Measurements from ENCODE around the gene USP53.
A peak's percentile ranks its signal among the peaks of the same experiment; 100 is the strongest.
"Not testable (repeated sequence)": the region's sequence is repeated elsewhere in the genome, so short reads cannot be mapped to it uniquely, and the experiment has no call there.

The USP53 gene

DNA sequence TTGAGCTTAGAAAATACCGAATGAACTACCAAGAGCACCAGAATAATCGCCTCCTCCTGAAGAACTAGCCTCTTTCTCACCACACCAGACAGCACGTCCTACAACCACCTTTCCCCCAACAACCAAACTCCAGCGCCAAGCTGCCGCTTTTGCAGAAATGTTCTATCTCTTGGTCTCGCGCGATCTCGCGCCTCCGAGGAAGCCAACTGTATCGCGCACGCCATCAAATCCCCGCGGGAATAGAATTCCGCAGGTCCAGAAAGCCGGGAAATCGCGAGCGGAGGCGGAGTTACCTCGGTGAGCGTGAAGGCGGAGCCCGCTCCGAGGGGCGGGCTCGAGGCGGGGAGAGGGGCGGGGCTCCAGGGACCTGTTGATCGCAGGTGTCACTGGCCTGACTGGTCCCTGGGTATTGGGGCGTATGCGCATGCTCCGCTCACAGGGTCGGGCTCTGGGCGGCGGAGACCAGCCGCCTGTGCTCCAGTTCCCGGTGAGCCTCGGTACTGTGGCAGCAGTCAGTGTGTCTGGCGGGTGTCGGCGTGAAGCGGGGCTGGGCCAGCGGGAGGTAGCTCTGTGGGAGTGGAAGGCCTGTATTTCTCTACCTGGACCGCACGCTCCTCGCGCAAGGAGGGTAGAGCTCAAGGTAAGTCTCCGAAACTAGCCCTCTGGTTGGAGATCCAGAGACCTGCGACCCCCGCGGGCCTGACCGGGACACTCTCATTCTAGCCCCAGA, at the start of gene USP53:
USP53 (plus strand) TSS at position 480 of the 730 bp plus-strand sequence. CDS start 27,047 bp downstream, outside the sequence.
- peak; percentile 99 for DNase-seq

DNA sequence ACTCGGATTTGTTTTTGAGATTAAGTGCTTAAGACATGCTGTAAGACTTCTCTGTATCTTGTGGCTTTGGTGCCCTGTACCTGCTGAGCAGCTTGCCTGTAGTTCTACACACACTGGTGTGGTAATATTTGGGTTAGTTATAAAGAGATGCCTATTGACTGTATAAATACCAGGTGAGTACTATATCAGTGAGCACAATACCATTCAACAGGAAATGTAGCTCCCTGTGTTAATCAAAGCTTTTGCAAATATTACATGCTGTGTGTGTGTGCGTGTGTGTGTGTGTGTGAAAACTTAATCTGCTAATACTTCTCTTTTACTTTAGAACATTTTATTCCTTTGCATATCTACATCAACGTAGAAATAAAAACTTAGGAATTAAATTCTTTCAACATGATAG, 46.7 kb upstream of the USP53 start:
- DNase-seq = no peak

DNA sequence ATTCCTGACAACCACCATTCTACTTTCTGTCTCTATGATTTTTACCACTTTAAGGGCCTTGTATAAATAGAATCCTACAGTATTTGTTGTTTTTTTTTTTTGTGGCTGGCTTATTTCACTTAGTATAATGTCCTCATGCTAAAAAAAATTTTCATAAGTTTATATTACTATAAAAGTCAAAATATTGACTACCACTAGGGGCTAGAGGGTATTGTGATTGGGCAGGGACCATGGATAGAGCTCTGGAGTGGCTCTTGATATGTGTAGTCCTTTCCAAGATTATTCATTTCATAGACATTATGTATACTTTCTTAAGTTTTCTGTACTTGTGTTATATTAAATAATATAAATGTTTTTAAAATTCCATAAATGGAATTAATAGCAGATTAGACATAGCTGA, 42.3 kb upstream of the USP53 start:
- DNase-seq = no peak

DNA sequence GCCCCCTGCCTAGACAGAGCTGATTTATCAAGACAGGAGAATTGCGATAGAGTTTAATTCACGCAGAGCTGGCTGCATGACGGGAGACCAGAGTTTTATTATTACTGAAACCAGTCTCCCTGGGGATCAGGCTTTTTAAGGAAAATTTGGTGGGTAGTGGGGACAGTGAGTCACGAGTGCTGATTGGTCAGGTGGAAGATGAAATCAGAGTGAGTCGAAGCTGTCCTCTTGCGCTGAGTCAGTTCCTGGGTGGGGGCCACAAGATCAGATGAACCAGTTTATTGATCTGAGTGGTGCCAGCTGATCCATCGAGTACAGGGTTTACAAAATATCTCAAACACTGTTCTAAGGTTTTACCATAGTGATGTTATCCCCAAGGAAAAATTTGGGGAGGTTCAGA, 40.3 kb upstream of the USP53 start:
- DNase-seq = no peak

DNA sequence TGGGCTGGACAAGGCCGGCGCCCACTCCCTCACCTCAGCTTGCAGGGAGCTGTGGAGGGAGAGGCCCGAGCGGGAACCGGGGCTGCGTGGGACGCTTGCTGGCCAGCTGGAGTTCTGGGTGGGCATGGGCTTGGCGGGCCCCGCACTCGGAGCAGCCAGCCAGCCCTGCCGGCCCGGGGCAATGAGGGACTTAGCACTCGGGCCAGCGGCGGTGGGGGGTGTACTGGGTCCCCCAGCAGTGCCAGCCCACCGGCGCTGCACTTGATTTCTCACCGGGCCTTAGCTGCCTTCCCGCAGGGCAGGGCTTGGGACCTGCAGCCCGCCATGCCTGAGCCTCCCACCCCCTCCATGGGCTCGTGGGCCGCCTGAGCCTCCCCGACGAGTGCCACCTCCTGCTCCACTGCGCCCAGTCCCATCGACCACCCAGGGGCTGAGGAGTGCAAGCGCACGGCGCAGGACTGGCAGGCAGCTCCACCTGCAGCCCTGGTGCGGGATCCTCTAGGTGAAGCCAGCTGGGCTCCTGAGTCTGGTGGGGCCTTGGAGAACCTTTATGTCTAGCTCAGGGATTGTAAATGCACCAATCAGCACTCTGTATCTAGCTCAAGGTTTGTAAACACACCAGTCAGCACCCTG, 38.7 kb upstream of the USP53 start:
- DNase-seq = not testable (repeated sequence)

DNA sequence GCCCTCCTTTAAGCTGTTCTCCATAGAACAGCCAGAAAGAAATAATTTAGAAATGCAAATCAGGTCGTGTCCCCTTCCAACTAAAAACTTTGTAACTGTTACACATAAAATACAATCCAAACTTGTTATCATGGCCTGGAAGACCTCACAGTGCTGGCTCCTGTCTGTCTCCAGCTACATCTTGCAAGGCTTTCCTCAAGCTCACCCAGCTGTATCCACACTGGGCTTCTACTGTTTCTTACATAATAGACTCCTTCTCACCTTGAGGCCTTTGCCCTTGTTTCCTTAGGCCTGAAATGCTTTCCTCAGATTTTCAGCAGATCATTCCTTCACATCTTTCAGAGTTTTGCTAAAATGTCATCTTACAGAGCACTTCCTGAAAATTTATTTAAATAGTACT, 33.5 kb upstream of the USP53 start:
- DNase-seq = no peak

DNA sequence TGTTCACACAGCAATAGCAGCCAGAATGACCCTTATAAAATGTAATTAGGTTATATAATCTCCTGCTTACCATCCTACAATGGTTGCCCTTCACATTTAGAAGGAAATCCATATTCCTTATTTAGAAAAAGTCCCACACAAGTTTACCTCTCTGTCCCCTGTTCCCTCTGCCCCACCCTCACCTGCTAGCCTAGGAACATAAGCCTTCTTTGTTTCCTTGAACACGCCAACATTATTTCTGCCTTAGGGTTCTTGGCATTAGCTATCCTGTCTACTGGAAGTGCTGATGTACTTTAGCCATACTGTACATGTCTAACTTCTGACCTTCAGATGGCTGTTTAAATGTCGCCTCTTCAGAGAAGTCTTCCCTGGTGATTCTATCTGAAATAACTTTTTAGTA, 28.4 kb upstream of the USP53 start:
- DNase-seq = no peak

DNA sequence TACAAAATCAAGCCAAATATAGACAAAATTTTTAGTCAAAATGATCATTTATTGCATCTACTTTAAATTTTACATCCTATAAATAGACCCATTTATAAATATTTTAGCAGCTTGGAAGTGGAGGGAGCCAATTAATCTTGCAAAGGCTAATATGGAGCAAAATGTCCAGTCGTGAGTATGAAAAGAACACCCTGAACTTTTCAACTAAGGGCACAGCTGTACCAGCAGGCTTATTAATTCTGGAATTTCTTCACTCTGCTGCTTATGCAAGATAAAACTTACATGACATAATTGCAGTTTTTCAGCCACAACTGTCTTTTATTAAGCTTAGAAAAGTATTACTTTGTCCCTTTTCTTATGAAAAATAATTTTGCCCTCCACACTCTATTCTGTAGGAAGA, 22.9 kb upstream of the USP53 start:
- DNase-seq = peak; percentile 82

DNA sequence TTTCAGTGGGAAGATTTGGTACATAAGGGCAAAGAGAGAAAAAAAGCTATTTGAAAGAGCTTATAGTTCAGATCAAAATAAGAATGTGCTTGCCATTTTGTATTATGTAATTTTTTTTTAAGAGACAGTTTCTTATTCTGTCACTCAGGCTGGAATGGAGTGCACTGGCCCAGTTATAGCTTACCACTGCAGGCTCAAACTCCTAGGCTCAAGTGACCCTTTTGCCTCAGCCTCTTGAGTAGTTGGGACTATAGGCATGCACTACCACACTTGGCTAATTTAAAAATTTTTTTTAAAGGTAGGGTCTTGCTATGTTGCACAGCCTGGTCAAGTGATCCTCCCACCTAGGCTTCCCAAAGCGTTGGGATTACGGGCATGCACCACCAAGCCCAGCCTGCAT, 22.2 kb upstream of the USP53 start:
- peak; percentile 22 for DNase-seq

DNA sequence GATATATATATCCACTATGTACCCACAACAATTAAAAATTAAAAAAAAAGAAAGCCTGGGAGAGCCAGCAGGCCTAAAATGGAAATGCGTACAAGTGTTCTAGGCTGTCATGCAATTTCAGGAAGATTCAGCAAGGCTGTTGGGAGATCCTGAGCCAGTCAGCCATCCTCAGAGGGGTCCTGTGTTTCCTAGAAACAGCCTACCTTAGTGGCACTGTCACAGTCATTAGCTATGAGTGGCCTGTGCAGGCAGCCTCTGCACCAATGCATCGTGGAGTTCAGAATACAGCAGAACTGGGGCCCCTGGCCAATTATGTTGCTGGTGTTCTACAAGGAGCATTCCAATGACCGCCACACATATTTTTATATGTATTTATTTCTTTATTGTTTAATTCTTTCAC, 21.0 kb upstream of the USP53 start:
- DNase-seq = no peak

DNA sequence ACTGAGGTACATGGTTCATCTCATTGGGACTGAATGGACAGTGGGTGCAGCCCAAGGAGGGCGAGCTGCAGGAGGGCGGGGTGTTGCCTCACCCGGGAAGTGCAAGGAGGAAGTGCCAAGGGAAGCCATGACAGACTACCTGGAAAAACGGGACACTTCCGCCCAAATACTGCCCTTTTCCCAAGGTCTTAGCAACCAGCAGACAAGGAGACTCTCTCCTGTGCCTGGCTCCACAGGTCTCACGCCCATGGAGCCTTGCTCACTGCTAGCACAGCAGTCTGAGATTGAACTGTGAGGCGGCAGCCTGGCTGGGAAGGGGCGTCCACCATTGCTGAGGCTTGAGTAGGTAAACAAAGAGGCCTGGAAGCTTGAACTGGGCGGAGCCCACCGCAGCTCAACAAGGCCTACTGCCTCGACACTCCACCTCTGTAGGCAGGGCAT, 14.7 kb upstream of the USP53 start:
- no peak for DNase-seq

DNA sequence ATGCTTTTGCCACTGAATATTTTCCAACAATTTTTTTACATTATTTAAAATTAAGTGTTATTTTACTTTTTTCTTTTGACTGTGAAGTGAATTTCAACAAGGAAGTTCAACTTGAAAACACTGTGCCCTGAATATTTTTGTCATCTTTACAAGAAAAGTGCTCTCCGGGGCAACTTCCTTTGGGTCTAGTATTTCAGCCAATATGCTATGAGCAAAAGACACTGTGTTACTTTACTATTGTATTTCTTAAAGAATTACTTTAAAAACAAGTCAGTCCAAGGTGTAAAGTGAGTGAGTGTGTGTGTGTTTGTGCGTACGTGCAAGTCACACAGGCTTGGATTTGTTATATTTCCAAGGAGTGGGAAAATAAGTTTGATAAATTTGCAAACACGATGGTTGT, 7.6 kb upstream of the USP53 start:
- no peak for DNase-seq

DNA sequence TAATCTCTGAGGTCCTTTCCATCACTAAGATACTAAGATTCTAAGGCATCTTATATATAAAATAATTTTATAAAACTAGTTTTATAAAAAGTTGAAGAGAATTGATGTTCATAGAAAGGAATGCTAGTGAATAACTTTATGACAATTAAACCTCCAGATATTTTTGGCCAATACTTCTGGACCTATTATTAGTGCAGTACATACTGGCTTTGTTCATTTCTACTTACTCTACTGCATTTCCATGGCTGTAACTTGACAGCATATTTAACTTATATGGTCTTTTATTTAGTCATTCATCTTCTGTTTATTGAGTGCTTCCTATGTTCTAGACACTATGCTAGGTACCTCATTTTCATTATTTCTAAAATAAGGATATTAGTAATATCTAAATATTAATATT, 6.8 kb upstream of the USP53 start:
- no peak for DNase-seq

DNA sequence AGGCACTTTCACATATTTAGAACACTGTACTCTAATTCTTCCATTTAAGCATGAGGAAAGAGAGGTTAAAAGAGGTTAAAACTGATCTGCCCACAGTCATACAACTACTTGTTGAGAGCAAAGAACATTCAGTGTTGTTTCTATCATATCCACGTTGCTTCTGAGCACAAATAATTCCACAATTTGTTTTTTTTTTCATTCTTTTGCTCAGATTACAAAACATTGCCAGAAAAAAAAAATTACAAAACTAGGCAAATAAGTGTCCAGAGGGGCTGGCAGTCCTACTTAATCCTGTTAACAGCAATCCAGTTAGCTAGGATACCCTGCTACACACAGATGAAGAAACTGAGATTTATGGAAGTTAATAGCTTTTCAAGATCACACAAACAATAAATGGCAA, 6.3 kb upstream of the USP53 start:
- no peak for DNase-seq

DNA sequence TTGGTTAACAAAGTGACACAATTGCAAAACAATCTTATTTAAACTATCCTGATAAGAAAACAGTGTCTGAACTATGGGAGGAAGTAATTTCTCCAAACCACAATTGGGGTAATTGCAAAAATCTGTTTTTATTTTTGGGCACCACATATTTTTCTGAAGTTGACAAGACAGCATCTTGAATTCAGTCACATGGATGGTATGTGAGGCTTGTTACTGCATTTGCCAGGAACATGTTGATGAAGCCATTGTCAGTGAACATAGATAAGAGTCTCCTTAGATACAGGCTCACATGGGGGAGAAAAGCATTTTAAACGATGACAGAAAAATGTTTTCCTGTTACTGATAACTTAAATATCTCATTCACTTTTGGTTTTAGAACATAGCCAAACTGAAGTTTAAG, 5.5 kb upstream of the USP53 start:
- no peak for DNase-seq

DNA sequence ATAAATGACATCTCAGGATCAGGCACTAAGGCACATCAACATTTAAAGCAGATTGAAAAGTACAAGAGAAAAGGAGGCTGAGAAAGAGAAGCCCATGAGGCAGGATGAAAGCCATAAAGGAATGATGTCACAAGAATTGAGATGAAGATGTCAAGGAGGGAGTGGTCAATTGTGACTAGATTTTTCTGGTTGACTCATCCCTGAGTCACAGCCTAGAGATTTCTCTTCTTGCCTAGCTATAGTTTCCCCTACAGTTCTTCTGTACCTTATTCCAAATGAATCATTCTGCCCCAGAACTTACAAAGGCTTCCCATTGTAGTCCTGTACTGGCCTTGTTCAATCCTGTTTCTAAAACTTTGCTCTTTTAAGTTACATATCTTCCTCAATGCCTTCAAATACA, 3.4 kb upstream of the USP53 start:
- no peak for DNase-seq

DNA sequence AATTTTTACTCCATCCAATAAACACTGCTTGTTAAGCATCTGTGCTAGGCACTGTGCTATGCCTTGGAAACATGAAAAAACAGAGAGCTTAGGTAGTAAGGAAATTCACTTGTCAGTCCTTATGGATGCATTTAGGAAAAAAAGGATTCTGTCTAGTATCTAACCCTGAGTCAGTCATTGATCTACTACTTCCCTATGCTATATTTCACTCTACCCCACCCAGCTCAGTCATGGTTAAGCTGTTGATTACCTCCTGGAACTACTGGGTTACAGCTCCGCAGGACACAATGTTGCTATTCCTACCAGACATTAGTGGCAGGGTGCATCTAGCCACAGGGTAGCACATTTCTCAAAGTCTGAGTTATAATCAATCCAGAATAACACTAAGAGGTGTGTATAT, 2.9 kb upstream of the USP53 start:
- no peak for DNase-seq

DNA sequence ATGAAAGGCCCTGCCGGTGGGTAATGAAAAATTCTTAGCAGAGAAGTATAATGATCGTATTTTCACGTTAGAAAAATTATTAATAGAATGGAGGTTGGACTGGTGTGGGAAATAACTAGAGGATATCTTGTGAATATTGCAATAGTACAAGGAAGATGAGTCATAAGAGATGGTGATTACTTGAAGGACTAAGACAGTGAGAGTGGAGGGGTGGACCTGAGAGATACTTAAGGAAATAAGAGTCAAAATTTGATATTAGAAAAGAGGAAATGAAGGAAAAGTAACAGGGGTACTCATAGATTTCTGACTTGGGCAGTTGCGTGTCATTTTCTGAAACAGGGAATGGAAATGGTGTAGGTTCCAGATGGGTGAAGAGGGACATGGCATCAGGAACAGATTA, 1.7 kb upstream of the USP53 start:
- no peak for DNase-seq

DNA sequence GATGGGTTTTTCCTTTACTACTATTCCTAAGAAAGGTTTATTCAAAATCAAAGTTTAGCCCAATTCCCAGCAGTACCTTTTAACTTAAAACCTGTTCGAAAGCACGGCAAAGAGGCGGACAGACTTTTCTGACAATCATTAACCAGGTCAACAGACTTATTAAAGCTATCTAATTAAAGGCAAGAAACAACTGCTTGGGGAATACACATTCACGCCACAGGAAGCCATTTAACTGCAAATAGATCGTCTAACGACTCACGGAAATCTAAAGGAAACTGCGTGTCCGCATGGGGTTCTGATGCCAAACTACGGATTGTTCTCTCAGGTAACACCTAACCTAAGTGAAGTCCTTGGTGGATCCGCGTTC, 663 bp upstream of the USP53 start:
- DNase-seq = no peak

DNA sequence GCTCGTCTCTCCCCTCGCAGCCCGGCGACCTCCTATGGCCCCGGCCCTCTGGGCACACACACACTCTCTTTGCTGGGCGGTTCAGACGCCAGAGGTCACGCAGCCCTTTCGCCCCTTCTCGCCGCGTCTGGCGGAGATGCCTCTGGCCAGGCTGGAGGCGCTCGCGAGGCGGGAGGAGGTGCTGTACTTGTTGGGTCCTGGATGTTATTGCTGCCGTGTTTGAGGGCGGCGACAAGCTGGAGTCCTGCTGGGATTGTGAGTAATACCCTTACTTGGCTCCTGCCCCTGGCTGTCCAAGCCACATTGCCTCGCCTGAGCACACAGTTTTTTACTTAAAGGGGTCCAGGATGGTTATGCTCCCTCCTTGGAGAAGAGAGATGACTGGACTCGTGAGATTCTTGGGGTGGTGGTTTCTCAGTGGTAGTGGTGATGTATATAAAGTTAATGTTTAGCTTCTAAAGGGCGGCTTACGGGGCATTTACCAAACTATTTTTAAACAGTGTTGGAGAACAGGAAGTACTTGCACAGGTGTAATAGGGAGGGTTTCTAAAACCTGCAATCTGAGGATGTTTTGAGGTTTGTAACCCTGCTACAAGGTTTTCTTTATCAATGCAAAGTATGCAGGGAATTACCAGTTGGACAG, 572 bp downstream of the USP53 start:
- peak; percentile 89 for DNase-seq

DNA sequence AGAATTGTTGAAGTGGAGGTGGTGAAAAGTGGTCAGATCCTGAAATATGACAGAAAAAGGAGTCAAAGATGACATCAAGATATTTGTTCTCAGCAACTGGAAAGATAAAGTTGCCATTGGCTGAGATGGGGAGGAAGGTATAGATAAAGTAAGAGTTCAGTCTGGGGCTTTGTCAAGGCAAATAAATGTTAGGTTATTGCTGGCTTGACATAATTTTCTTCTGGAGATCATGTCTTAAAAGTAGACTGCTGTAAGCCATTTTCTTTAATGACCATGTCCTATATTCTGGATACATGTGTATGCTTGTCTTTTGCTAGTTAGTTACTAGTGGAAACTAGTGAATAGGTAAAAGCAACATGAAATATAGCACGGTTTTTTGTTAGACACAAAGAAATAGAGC, 5.6 kb downstream of the USP53 start:
- DNase-seq = no peak

DNA sequence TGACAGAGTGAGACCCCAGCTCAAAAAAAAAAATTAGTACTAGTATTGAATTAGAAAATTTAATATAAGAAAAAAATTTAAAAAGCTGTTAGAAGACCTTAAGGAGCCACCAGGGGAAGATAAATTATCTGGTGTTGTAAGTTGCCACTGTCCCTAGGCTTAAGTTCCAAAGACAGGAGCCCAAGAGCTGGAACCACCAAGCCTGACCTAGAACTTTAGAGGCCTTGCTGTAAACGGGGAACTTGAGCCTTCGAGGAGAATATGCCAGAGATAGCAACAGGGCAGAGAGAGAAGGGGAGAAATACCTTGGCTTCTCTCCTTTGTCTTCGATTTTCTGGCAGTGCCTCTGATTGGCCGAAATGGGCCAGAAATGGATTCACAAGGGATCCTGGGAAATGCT, 8.9 kb downstream of the USP53 start:
- no peak for DNase-seq

DNA sequence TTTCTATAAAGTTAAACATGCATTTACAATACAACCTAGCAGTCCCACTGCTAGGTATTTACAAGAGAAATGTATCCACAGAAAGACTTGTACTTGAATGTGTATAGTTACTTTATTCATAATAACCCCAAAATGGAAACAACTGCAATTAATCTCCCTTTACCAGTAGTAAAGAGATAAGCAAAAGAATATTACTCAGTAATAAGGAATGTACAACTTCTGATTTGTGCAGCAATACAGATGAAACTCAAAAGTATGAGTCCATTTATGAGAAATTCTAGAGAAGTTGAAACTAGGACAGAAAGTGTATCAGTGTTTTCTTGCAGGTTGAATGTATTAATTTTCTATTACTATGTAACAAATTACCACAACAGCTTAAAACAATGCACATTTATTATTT, 15.2 kb downstream of the USP53 start:
- no peak for DNase-seq

DNA sequence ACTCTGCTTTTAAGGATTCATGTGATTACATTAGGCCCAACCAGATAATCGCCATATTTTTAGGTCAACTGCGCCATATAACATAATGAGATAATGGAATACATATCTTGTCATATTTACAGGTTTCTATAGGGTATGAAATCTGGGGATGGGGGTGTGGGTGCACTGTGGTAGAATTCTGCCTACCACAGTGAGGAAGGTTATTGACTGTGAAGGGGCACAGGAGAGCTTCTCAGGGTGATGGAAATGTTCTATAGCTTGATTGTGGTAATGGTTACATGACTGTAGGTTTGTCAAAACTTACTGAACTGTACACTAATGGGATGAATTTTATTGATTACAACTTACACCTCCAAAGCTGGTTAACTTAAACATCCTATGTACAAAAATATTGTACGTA, 15.9 kb downstream of the USP53 start:
- DNase-seq = no peak

Measured in eye (tissue), 1 donor.